KOPT-K1 (cell line): ENCODE results near the gene FRMD4B.

Experiments used
- H3K27ac ChIP-seq: fragments of 200-600 bp; sonication (generic); 2 replicates; pipeline ENCODE4 v1.5.1; 2016; ENCODE audit warnings: antibody characterized with exemption, mild to moderate bottlenecking, low read depth, low read length; ENCODE audit not compliant: poor library complexity, severe bottlenecking
- H3K36me3 ChIP-seq: fragments of 200-600 bp; sonication (generic); 2 replicates; pipeline ENCODE4 v1.5.1; 2017; ENCODE audit warnings: antibody characterized with exemption, mild to moderate bottlenecking, low read length, moderate library complexity; ENCODE audit not compliant: insufficient read depth
- H3K9me3 ChIP-seq: fragments of 200-600 bp; sonication (generic); 2 replicates; pipeline ENCODE4 v1.5.1; 2017; ENCODE audit warnings: antibody characterized with exemption, low read length, mild to moderate bottlenecking; ENCODE audit not compliant: insufficient read depth, poor library complexity, severe bottlenecking

The FRMD4B gene

GRCh38 chr3:69197455-69197854 lies 188.4 kb downstream of the FRMD4B start:
- H3K27ac ChIP-seq: no peak overlapping the region
- H3K9me3 ChIP-seq: no peaks in the 10 kb centered on the region
- no peaks in the 10 kb centered on the region for H3K36me3 ChIP-seq

DNA sequence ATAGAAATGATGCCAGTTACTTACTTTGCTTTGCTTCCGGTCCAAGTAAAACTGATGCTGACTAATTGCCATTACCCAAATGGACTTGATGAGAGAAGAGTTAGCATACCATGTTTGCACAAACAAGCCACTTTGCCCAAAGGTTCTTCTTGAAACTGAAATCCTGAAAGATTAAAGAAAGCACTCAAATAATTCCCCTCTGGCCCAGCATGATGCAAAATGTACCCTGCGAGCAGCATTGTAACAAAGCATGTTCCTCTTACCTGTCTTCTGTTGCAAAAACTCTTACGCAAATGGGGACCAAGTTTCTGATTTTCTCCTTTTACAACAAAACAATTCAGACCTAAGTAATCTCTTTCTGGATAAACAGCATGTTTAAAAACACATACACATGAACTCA lies 189.0 kb downstream of the FRMD4B start:
- no peaks in the 10 kb centered on the region for H3K9me3 ChIP-seq
- H3K27ac ChIP-seq: no peak overlapping the region
- H3K36me3 ChIP-seq: no peaks in the 10 kb centered on the region

GRCh38 chr3:69194431-69195165 lies 191.3 kb downstream of the FRMD4B start:
- Histone ChIP-seq H3K36me3 (no peaks in the 10 kb centered on the region), H3K27ac (no peak overlapping the region), H3K9me3 (no peaks in the 10 kb centered on the region)

GRCh38 chr3:69193749-69194148 lies 192.1 kb downstream of the FRMD4B start:
- no peaks in the 10 kb centered on the region for H3K9me3 ChIP-seq
- no peaks in the 10 kb centered on the region for H3K36me3 ChIP-seq
- no peak overlapping the region for H3K27ac ChIP-seq

- H3K27ac ChIP-seq: no peak overlapping the region
- H3K36me3 ChIP-seq: no peaks in the 10 kb centered on the region
- no peaks in the 10 kb centered on the region for H3K9me3 ChIP-seq
Measured at GRCh38 chr3:69191516-69191915, 194.4 kb downstream of the FRMD4B start.

- H3K27ac ChIP-seq: no peak overlapping the region
- no peaks in the 10 kb centered on the region for H3K9me3 ChIP-seq
- H3K36me3 ChIP-seq: no peaks in the 10 kb centered on the region
Measured at GRCh38 chr3:69189487-69189886, 196.4 kb downstream of the FRMD4B start.

DNA sequence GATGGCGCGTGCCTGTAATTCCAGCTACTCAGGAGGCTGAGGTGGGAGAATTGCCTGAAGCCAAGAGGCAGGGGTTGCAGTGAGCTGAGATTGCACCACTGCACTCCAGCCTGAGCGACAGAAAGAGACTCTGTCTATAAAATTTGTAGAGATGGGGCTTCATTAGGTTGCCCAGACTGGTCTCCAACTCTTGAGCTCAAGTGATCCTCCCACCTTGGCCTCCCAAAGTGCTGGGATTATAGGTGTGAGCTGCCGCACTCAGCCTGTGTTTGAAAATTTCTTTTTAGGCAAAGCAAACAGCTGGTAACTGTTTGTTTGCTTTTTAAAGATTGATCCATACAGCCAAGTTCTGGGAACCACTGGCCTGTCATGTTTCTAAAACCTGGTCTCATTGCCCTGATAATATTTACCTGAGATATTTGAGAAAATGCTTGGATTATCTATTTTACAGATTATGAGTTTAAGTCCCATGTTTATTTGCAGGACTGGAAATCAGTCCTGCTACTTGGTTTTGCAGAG lies 199.3 kb downstream of the FRMD4B start:
- Histone ChIP-seq H3K36me3 (no peaks in the 10 kb centered on the region), H3K27ac (no peak overlapping the region), H3K9me3 (no peaks in the 10 kb centered on the region)

GRCh38 chr3:69182588-69183316 lies 203.1 kb downstream of the FRMD4B start:
- no peak overlapping the region for H3K27ac ChIP-seq
- no peaks in the 10 kb centered on the region for H3K36me3 ChIP-seq
- H3K9me3 ChIP-seq: no peaks in the 10 kb centered on the region

- no peaks in the 10 kb centered on the region for H3K9me3 ChIP-seq
- no peak overlapping the region for H3K27ac ChIP-seq
- H3K36me3 ChIP-seq: no peaks in the 10 kb centered on the region
Measured at GRCh38 chr3:69181592-69182211, 204.2 kb downstream of the FRMD4B start.

DNA sequence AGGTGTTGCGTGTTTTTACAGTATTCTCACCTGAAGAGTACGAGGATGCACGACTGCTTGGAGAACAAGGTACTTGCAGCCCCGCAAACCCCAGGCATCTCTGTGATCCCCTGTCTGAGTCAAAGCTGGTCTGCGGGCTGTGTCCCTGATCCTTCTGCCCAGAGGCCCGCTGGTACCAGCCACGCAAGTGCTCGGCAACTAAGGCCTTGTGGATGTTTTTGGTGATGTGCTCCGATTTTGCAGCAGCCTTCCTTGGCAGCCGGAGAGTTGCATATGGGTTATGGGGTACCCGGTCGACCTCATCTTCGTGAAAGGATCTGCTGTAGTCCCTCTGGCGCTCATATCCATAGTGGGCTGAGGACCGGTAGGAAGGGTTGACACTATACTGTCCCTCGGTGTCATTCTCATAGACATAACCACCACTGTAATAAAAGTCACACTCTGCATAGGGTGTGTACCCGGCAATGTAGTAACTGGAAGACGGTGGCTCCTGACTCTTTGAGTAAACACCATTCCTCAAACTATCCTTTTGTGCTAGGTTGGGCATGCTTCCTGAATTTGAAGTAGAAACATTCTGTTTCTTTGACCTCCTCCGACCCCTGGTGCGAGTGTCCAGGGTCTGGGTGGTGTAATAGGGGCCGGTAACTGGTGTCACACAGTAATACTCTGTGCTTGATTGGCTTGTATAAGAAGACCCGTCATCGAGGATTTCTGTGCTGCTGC lies 204.9 kb downstream of the FRMD4B start:
- no peaks in the 10 kb centered on the region for H3K36me3 ChIP-seq
- no peak overlapping the region for H3K27ac ChIP-seq
- no peaks in the 10 kb centered on the region for H3K9me3 ChIP-seq

DNA sequence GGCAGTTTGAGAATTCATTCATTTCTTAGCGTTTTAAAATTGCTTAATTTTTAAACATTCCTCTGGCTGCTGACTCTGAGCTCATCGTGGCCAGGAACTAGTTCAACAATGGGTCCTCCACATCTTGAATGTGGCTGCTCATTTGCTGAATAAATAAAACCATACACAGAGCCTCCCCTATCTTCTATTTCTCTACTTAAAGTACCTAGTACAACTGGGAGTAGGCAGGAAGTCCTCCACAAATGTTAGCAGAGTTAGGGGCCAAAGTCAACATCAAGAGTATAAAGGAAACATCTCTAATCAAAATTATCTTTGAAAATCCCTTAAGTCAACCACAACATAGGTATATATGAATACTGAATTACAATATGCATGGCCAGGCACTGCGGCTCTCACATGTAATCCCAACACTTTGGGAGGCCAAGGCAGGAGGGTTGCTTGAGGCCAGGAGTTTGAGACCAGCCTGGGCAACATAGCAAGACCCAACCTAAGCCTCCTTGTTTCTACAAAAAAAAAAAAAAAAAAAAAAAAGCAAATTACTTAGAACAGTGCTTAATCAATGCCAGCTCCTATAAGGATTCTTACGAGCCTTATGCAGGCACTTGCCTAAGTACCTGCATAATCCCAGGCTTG lies 206.0 kb downstream of the FRMD4B start:
- Histone ChIP-seq H3K27ac (no peak overlapping the region), H3K36me3 (no peaks in the 10 kb centered on the region), H3K9me3 (no peaks in the 10 kb centered on the region)

GRCh38 chr3:69178838-69179739 lies 206.8 kb downstream of the FRMD4B start:
- no peaks in the 10 kb centered on the region for H3K9me3 ChIP-seq
- H3K36me3 ChIP-seq: no peaks in the 10 kb centered on the region
- no peak overlapping the region for H3K27ac ChIP-seq

GRCh38 chr3:69178082-69178481 lies 207.8 kb downstream of the FRMD4B start:
- no peaks in the 10 kb centered on the region for H3K36me3 ChIP-seq
- no peak overlapping the region for H3K27ac ChIP-seq

More at GRCh38 chr3:69178082-69178481, 207.8 kb downstream of the FRMD4B start:
- H3K9me3 ChIP-seq: no peaks in the 10 kb centered on the region
